Upper lobe of left lung (tissue), 6 donors: ENCODE results near the gene WDR70. TPM values are rescaled to one million over a fixed set of nuclear protein-coding genes. Genes with fewer than 3 reads are reported as not detected.
"Not testable (repeated sequence)": the region's sequence is repeated elsewhere in the genome, so short reads cannot be mapped to it uniquely, and the experiment has no call there.

ENCODE experiments used
- ATAC-seq, 2 donors: fragments of 200-7000 bp; cut with Tn5 transposase; one replicate each; pipeline ENCODE4 v1.9.1; 2022; ENCODE audit warnings: mild to moderate bottlenecking in 2 of 2, moderate library complexity in 2 of 2; ENCODE audit not compliant: low FRiP score in 2 of 2
- DNase-seq, 2 donors: peaks; one replicate each; pipeline ENCODE4 v3.0.0-alpha.2; 2019 to 2020
- H3K27ac ChIP-seq, 4 donors: fragments of 200-600 bp; sonication (generic); one replicate each; pipeline ENCODE4 v1.5.1; 2016 to 2019
- H3K27me3 ChIP-seq, 4 donors: fragments of 200-600 bp; sonication (generic); one replicate each; pipeline ENCODE4 v1.5.1; 2017 to 2019
- H3K36me3 ChIP-seq, 4 donors: fragments of 200-600 bp; sonication (generic); one replicate each; pipeline ENCODE4 v1.5.1; 2016 to 2019
- H3K4me1 ChIP-seq, 4 donors: fragments of 200-600 bp; sonication (generic); one replicate each; pipeline ENCODE4 v1.5.1; 2018 to 2019
- H3K4me3 ChIP-seq, 4 donors: fragments of 200-600 bp; sonication (generic); one replicate each; pipeline ENCODE4 v1.5.1; 2017 to 2019; ENCODE audit warnings: mild to moderate bottlenecking in 2 of 4, moderate library complexity in 1 of 4
- H3K9me3 ChIP-seq, 4 donors: fragments of 200-600 bp; sonication (generic); one replicate each; pipeline ENCODE4 v1.5.1; 2018 to 2019
- EP300 ChIP-seq, 4 donors: sonication (generic); formaldehyde crosslinking; IDR thresholded peaks; one replicate each; pipeline ENCODE4 v1.5.1; 2017; ENCODE audit warnings: antibody characterized with exemption in 4 of 4, control low read depth in 2 of 4
- POLR2A ChIP-seq, 4 donors: fragments of 450-650 bp; IDR thresholded peaks; one replicate each; pipeline ENCODE4 v1.5.1; 2016 to 2017; ENCODE audit warnings: antibody characterized with exemption in 4 of 4, mild to moderate bottlenecking in 2 of 4
- POLR2AphosphoS5 ChIP-seq, 2 donors: sonication (generic); formaldehyde crosslinking; IDR thresholded peaks; one replicate each; pipeline ENCODE4 v1.5.1; 2017; ENCODE audit warnings: antibody characterized with exemption in 2 of 2
- WGBS, 2 donors: methylation state at CpG; one replicate each; pipeline ENCODE4 v1.1.5; 2017 to 2018; 5-methylcytosine and 5-hydroxymethylcytosine counted together
- total RNA-seq, 6 donors: library from RNA; depleted of rRNA in 4 of 6; stranded (reverse); fragments of >200 nt in 4 of 6; gene quantifications; one replicate each; pipeline versions ENCODE4 v1.1.0 to v1.2.1, GENCODE V29; 2016 to 2021
- TF ChIP-seq, protein P1 (sequence below), 6 experiments: fragments of 450-650 bp in 4 of 6; fragments of 200-600 bp in 2 of 6; sonication (generic) in 2 of 6; IDR thresholded peaks; one replicate each; pipeline ENCODE4 v1.5.1; 2016 to 2019; ENCODE audit warnings: antibody characterized with exemption in 6 of 6
- donor health status: DM: no; HTN: no; CAD: no; lungs with moderate emphysema.
- donor health status: DM: no; HTN: yes; CAD: no; lungs with severe emphysema.

The WDR70 gene
- total RNA-seq, 6 donors from 2014 or later, result 20.7 to 75.4 (median 27.9) TPM

DNA sequence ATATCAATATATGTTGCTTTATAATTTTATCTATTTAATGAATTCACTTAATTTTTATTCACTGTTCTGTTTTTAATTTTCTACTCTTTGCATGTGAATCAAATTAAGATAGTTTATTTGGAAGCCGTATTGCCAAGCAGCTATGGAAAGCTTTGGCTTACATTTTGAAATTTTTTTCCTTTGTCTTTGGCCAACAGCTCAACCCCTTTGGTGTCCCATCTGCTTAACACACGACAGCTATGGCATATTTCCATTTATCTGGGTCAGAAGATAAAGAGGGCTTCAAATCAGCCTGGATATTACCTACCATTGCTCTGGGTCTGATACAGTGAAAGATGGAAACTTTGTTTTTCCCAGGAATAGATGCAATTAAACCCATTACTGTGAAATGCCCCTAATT lies 201.0 kb downstream of the WDR70 start:
- Histone ChIP-seq H3K27me3 (no peaks in the 10 kb centered on the region), H3K27ac (no peak overlapping the region), H3K4me1 (no peaks in the 10 kb centered on the region), H3K9me3 (no peaks in the 10 kb centered on the region), H3K36me3 (no peaks in the 10 kb centered on the region), H3K4me3 (no peak overlapping the region)
- no peak for ATAC-seq
- DNase-seq, result no peak
- TF ChIP-seq, protein P1, sequence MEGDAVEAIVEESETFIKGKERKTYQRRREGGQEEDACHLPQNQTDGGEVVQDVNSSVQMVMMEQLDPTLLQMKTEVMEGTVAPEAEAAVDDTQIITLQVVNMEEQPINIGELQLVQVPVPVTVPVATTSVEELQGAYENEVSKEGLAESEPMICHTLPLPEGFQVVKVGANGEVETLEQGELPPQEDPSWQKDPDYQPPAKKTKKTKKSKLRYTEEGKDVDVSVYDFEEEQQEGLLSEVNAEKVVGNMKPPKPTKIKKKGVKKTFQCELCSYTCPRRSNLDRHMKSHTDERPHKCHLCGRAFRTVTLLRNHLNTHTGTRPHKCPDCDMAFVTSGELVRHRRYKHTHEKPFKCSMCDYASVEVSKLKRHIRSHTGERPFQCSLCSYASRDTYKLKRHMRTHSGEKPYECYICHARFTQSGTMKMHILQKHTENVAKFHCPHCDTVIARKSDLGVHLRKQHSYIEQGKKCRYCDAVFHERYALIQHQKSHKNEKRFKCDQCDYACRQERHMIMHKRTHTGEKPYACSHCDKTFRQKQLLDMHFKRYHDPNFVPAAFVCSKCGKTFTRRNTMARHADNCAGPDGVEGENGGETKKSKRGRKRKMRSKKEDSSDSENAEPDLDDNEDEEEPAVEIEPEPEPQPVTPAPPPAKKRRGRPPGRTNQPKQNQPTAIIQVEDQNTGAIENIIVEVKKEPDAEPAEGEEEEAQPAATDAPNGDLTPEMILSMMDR (IDR thresholded peaks at IDR 0.05), result no peak
- TF ChIP-seq POLR2A (IDR thresholded peaks at IDR 0.05) (no peak), POLR2AphosphoS5 (IDR thresholded peaks at IDR 0.05) (no peak), EP300 (IDR thresholded peaks at IDR 0.05) (no peak)
- WGBS, 2 donors, result 92 to 96% methylated on average over 2 of the region's 2 CpGs

DNA sequence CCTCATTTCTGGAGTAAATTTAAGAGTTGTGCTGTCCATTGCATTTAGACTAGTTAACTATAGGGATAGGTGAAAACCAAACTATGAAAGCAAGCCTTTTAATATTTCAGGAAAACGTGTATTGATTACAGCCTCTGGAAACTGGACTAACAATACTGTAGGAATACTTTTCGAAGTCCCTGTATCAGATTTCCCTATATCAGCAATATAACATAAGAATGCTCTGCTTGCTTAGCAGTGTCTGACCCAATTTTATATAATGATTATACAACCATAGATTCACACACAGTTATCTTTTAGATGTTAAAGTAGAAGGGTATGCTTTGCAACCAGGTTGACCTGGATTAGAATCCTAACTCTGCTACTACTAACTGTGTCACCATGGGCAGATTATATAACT lies 203.1 kb downstream of the WDR70 start:
- Histone ChIP-seq H3K4me1 (no peaks in the 10 kb centered on the region), H3K9me3 (no peaks in the 10 kb centered on the region), H3K4me3 (no peak overlapping the region), H3K27ac (no peak overlapping the region), H3K27me3 (no peaks in the 10 kb centered on the region), H3K36me3 (no peaks in the 10 kb centered on the region)
- WGBS, 2 donors, result 92 to 97% methylated on average over 2 of the region's 2 CpGs
- DNase-seq (no peak), ATAC-seq (no peak)
- no peak for TF ChIP-seq POLR2A (IDR thresholded peaks at IDR 0.05)
- TF ChIP-seq, protein P1 (IDR thresholded peaks at IDR 0.05), result no peak
- TF ChIP-seq POLR2AphosphoS5 (IDR thresholded peaks at IDR 0.05), result no peak
- TF ChIP-seq EP300 (IDR thresholded peaks at IDR 0.05), result no peak

DNA sequence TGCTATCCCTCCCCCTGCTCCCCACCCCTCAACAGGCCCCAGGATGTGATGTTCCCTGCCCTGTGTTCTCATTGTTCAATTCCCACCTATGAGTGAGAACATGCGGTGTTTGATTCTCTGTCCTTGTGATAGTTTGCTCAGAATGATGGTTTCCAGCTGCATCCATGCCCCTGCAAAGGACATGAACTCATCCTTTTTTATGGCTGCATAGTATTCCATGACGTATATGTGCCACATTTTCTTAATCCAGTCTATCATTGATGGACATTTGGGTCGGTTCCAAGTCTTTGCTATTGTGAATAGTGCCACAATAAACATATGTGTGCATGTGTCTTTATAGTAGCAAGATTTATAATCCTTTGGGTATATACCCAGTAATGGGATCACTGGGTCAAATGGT lies 214.2 kb downstream of the WDR70 start:
- not testable (repeated sequence) for ATAC-seq, DNase-seq, H3K9me3 ChIP-seq, H3K27me3 ChIP-seq, H3K4me1 ChIP-seq, H3K4me3 ChIP-seq, H3K27ac ChIP-seq, H3K36me3 ChIP-seq
- 98 to 100% methylated on average over 3 of the region's 3 CpGs for WGBS, 2 donors

DNA sequence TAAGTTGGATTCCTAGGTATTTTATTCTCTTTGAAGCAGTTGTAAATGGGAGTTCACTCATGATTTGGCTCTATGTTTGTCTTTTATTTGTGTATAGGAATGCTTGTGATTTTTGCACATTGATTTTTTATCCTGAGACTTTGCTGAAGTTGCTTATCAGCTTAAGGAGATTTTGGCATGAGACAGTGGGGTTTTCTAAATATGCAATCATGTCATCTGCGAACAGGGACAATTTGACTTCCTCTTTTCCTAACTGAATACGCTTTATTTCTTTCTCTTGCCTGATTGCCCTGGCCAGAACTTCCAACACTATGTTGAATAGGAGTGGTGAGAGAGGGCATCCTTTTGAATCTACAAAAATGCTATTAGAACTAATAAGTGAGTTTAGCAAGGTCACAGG lies 215.7 kb downstream of the WDR70 start:
- not testable (repeated sequence) for DNase-seq, ATAC-seq, H3K27me3 ChIP-seq, H3K4me1 ChIP-seq, H3K27ac ChIP-seq, H3K9me3 ChIP-seq, H3K4me3 ChIP-seq, H3K36me3 ChIP-seq
- WGBS, 2 donors, result 15 to 30% methylated on average over 2 of the region's 2 CpGs

DNA sequence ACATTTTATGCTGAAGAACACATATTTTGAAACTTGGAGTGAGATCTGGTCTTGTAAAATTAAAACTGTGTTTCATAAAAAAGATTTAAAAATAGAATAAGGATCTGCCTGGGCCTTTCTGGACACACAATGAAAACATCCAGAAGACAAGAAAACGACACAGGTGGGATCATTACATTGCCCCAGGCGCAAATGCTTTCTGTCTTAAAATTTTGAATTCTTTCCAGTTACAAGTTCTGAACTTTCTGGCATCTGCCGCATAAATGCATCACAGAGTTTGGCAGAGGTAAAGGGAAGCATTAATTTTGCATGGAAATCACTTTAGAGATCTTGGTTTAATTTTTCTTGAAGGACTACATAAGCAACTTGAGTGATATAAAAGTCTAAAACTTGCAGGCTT lies 219.6 kb downstream of the WDR70 start:
- DNase-seq, result no peak
- Histone ChIP-seq H3K27me3 (no peaks in the 10 kb centered on the region), H3K36me3 (peaks cover 0 to 2% (median 0%) of the 10 kb centered on the region in 4 donors), H3K9me3 (peaks cover 0 to 3% (median 0%) of the 10 kb centered on the region in 4 donors), H3K27ac (no peak overlapping the region), H3K4me3 (no peak overlapping the region), H3K4me1 (no peaks in the 10 kb centered on the region)
- TF ChIP-seq EP300 (IDR thresholded peaks at IDR 0.05), result no peak
- TF ChIP-seq, protein P1 (IDR thresholded peaks at IDR 0.05), result no peak
- TF ChIP-seq POLR2AphosphoS5 (IDR thresholded peaks at IDR 0.05), result no peak
- TF ChIP-seq POLR2A (IDR thresholded peaks at IDR 0.05), result no peak
- ATAC-seq, result no peak
- 81 to 94% methylated on average over 3 of the region's 3 CpGs for WGBS, 2 donors

DNA sequence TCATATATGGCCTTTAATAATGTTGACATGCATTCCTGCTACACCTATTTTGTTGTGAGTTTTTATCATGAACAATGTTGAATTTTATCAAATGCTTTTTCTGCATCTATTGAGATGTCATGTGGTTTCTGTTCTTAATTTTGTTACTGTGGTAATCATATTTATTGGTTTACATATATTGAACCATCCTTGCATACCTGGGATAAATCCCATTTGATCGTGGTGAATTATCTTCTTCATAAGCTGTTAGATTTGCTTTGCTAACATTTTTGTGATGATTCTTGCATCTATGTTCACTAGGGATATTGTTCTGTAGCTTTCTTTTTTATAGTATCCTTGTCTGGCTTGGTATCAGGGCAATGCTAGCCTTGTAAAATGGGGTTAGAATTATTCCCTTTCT lies 222.0 kb downstream of the WDR70 start:
- 100% methylated on average over 1 of the region's 1 CpG for WGBS, 2 donors
- Histone ChIP-seq H3K36me3 (peaks cover 0 to 5% (median 0%) of the 10 kb centered on the region in 4 donors), H3K4me3 (no peak overlapping the region), H3K27me3 (no peaks in the 10 kb centered on the region), H3K27ac (no peak overlapping the region), H3K4me1 (no peaks in the 10 kb centered on the region), H3K9me3 (peaks cover 0 to 3% (median 0%) of the 10 kb centered on the region in 4 donors)
- DNase-seq (no peak), ATAC-seq (no peak)
- TF ChIP-seq POLR2AphosphoS5 (IDR thresholded peaks at IDR 0.05) (no peak), EP300 (IDR thresholded peaks at IDR 0.05) (no peak), POLR2A (IDR thresholded peaks at IDR 0.05) (no peak)
- TF ChIP-seq, protein P1 (IDR thresholded peaks at IDR 0.05), result no peak
